ENCODE measurements around the gene ADGRE2. TPM values are rescaled to one million over a fixed set of nuclear protein-coding genes. Genes with fewer than 3 reads are reported as not detected.

Gene ADGRE2
- total and polyA plus RNA-seq, 2 experiments from 2014 or later, result 0.04 to 0.09 TPM

DNA sequence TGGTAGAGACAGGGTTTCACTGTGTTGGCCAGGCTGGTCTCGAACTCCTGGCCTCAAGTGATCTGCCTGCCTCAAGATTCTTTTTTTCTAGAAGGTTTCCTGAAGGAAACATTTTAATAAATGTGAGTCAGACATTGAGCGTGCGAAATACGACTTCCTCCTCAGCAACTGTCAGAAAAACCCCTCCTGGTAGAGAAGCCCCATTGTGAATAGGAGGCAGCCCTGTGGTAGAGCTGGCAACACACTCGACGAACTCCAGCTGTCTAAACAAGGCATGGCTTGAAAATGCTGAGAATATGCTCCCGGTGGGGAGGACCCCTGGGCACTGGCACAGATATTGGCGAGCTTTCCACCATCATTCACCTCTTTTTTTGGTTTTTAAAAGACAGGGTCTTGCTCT is 78.7 kb downstream of the ADGRE2 start:
- TF ChIP-seq, protein P1, sequence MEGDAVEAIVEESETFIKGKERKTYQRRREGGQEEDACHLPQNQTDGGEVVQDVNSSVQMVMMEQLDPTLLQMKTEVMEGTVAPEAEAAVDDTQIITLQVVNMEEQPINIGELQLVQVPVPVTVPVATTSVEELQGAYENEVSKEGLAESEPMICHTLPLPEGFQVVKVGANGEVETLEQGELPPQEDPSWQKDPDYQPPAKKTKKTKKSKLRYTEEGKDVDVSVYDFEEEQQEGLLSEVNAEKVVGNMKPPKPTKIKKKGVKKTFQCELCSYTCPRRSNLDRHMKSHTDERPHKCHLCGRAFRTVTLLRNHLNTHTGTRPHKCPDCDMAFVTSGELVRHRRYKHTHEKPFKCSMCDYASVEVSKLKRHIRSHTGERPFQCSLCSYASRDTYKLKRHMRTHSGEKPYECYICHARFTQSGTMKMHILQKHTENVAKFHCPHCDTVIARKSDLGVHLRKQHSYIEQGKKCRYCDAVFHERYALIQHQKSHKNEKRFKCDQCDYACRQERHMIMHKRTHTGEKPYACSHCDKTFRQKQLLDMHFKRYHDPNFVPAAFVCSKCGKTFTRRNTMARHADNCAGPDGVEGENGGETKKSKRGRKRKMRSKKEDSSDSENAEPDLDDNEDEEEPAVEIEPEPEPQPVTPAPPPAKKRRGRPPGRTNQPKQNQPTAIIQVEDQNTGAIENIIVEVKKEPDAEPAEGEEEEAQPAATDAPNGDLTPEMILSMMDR (IDR thresholded peaks at IDR 0.05; ENCODE audit: low read depth, low read length), result no peak
- Histone ChIP-seq H3K27ac (no peak overlapping the region), H3K27me3 (no peaks in the 10 kb centered on the region), H3K4me3 (no peak overlapping the region), H3K4me1 (ENCODE audit: low read depth) (no peaks in the 10 kb centered on the region), H3K9me3 (ENCODE audit: low read depth) (no peaks in the 10 kb centered on the region), H3K36me3 (peaks cover 26% of the 10 kb centered on the region)
- DNase-seq (ENCODE audit: low read depth in 1 of 2, low spot score in 1 of 2), result no peak

DNA sequence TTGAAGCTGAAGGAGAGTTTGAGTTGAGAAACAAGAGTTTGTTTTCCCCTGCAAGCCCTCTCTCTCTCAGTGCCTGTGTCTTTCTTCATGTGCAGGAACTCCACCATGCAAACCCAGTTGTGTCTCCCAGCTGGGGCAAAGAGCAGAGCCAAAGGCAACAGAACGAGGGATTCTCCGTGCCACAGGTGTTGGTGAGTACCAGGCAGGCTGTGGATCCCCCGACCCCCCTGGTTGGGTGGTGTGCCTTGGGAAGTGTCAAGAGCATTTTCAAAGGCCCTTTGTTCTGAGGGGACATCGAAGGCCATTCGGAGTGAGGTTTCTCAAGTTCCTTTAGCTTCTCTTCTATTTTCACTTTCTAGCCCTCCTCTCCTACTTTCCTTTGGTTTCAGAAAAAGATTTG is 82.9 kb downstream of the ADGRE2 start:
- H3K4me1 ChIP-seq (ENCODE audit: low read depth), result peaks cover 7% of the 10 kb centered on the region
- no peaks in the 10 kb centered on the region for H3K27me3 ChIP-seq
- H3K27ac ChIP-seq, result no peak overlapping the region
- H3K9me3 ChIP-seq (ENCODE audit: low read depth), result no peaks in the 10 kb centered on the region
- H3K36me3 ChIP-seq, result peaks cover 26% of the 10 kb centered on the region
- H3K4me3 ChIP-seq, result no peak overlapping the region
- DNase-seq (ENCODE audit: low read depth in 1 of 2, low spot score in 1 of 2), result no peak
- TF ChIP-seq, protein P1 (IDR thresholded peaks at IDR 0.05; ENCODE audit: low read depth, low read length), result no peak

DNA sequence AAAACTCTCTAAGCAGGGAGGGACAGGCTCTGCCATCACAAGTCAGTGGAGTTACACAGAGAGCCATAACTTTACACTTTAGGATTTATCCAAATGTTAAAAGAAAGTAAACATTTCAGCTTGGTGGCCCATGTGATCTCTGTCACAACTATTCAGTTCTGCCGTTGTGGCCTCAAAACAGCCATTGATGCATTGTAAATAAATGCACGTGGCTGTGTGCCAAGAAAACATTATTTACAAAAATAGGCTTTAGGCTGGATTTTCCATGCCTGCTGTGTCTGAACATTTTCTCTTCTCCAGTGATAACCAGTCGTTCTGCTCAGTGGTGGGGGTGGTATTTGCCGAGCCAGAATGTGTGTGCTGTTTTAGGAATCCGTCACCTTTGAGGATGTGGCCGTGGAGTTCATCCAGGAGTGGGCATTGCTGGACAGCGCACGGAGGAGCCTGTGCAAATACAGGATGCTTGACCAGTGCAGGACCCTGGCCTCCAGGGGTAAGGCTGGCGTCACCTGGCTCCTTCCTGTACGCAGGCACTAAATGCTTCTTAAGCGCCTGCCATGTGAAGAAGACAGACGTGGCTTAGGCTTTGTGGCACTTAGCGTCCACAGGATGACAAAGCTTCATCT is 83.6 kb downstream of the ADGRE2 start:
- Histone ChIP-seq H3K27ac (no peak overlapping the region), H3K4me3 (no peak overlapping the region), H3K27me3 (no peaks in the 10 kb centered on the region), H3K9me3 (ENCODE audit: low read depth) (no peaks in the 10 kb centered on the region), H3K4me1 (ENCODE audit: low read depth) (peaks cover 7% of the 10 kb centered on the region), H3K36me3 (peaks cover 24% of the 10 kb centered on the region)
- no peak for DNase-seq (ENCODE audit: low read depth in 1 of 2, low spot score in 1 of 2)
- TF ChIP-seq, protein P1 (IDR thresholded peaks at IDR 0.05; ENCODE audit: low read depth, low read length), result no peak

- no peaks in the 10 kb centered on the region for H3K9me3 ChIP-seq (ENCODE audit: low read depth)
- peaks cover 7% of the 10 kb centered on the region for H3K4me1 ChIP-seq (ENCODE audit: low read depth)
- TF ChIP-seq, protein P1 (IDR thresholded peaks at IDR 0.05; ENCODE audit: low read depth, low read length), result no peak
- peak within 1 kb of the TSS; percentile 50 for H3K4me3 ChIP-seq
- peak within 1 kb of the TSS; percentile 96 for H3K27ac ChIP-seq
- no peaks in the 10 kb centered on the region for H3K27me3 ChIP-seq
- H3K36me3 ChIP-seq, result no peaks in the 10 kb centered on the region
- DNase-seq (ENCODE audit: low read depth in 1 of 2, low spot score in 1 of 2), result peak; percentile 95
Observed at GRCh38 chr19:14689598-14690503, 88.5 kb downstream of the ADGRE2 start, which contains the start of gene ZNF333. Gene ZNF333 (plus strand): TSS chr19:14690048. CDS start chr19:14693492, 3,444 bp downstream.

DNA sequence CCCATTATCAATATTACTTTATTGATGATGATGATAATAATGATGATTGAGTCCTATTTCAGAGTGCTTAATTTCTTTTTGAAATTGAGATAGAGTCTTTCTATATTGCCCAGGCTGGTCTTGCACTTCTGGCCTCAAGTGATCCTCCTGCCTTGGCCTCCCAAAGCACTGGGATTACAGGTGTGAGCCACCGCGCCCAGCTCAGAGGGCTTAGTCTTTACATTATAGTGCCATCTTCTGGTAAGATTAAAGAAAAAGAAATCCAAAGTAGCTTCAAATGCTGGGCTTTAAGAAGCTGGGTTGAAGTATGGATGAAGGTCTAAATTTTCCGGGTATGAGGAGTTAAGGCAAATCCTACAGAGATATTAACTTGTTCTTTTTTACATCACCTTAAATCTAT is 91.9 kb downstream of the ADGRE2 start:
- TF ChIP-seq, protein P1 (IDR thresholded peaks at IDR 0.05; ENCODE audit: low read depth, low read length), result peak; percentile 29
- peaks cover 7% of the 10 kb centered on the region for H3K4me1 ChIP-seq (ENCODE audit: low read depth)
- no peaks in the 10 kb centered on the region for H3K9me3 ChIP-seq (ENCODE audit: low read depth)
- no peak overlapping the region for H3K27ac ChIP-seq
- H3K4me3 ChIP-seq, result no peak overlapping the region
- no peaks in the 10 kb centered on the region for H3K36me3 ChIP-seq
- peak; percentile 1 to 30 for DNase-seq (ENCODE audit: low read depth in 1 of 2, low spot score in 1 of 2)
- no peaks in the 10 kb centered on the region for H3K27me3 ChIP-seq
